ENCODE data around the gene GSAP. TPM values are rescaled to one million over a fixed set of nuclear protein-coding genes. Genes with fewer than 3 reads are reported as not detected.
"Not testable (repeated sequence)": the region's sequence is repeated elsewhere in the genome, so short reads cannot be mapped to it uniquely, and the experiment has no call there.

The GSAP gene
- polyA plus RNA-seq, 3 donors, result 3.6 to 6.6 (median 5.9) TPM

GRCh38 chr7:77345426-77345825 lies 70.7 kb downstream of the GSAP start:
- 95 to 96% (median 96%) methylated on average over 9 of the region's 9 CpGs for WGBS, 3 donors
- H3K27ac ChIP-seq (ENCODE audit: low read depth, low read length), result not testable (repeated sequence)

- WGBS, 3 donors, result 74 to 86% (median 76%) methylated on average over 5 of the region's 5 CpGs
- H3K27ac ChIP-seq (ENCODE audit: low read depth, low read length), result no peak overlapping the region
Measured at GRCh38 chr7:77339726-77340125, 76.4 kb downstream of the GSAP start.

DNA sequence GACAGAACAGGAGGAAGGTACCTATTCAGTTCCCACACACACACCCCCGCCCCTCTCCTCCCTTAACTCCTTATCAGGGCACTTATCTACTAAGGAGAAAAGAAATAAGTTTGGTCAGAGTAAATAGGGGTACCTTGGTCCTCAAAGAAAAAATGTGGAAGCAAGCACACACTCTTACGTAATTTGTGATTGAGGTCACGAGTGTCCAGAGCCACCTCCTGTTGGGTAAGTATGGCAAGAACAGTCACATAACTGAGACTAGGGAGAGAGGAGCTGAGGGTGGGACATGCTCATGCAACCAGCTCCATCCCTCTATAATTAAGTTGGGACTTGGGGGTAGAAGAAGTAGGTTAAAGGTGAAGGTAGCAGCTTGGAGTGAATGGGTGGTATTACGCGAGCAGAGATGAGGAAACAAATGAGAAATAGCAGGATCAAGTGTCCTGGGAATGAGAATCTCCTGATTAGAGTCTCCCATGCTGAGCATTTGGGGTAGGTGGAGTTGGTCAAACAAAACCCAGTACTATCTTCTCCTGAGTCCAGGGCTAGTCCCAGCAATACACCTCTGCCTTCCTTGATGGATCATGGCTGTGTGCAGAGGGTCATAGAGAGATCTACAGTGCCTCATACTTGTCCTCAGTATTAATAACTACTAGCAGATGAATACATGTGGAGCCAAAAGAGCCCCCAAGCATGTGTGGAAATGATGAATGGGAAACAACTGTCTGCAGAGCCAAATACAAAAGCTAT lies 77.1 kb downstream of the GSAP start:
- no peak overlapping the region for H3K27ac ChIP-seq (ENCODE audit: low read depth, low read length)
- WGBS, 3 donors, result 62 to 73% (median 68%) methylated on average over 5 of the region's 5 CpGs

DNA sequence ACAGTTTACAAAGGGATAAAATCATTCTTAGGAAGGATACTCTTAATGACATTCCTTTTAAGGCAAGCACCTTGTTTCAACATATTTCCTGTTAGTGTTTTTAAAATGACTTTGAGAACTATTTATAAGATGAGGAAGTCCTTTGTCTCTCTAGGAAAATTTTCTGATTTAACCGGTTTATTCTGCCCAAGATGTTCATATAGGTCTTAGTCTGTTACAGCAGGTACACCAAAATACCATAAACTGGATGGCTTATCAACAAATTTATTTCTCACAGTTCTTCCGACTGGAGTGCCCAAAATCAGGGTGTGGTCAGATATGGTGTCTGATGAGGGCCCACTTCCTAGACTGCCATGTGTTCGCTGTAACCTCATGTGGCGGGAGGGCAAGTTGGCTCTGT lies 77.9 kb downstream of the GSAP start:
- no peak overlapping the region for H3K27ac ChIP-seq (ENCODE audit: low read depth, low read length)
- 43 to 77% (median 44%) methylated on average over 4 of the region's 4 CpGs for whole genome bisulfite sequencing, 3 donors

GRCh38 chr7:77337456-77337990 lies 78.6 kb downstream of the GSAP start:
- WGBS, 3 donors, result 80 to 92% (median 88%) methylated on average over 2 of the region's 2 CpGs
- no peak overlapping the region for H3K27ac ChIP-seq (ENCODE audit: low read depth, low read length)

DNA sequence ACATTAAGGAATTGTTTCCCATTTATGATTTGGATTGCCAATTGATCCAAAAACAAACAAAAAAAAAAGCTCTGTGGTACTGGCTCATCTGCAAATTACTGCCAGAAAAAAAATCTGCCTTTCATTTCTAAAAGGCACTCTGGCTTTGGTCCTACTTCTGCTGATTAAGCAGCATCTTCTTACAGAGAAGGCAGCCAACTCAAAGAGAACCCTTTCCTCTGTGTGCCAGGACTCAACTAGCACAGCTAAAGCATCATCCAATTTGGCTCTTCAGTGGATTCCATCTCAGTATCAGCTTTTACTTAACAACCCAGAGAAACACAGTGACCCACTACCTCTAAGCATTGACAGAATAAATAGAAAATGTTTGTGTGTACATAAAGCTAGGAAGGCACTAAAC lies 80.6 kb downstream of the GSAP start:
- H3K27ac ChIP-seq (ENCODE audit: low read depth, low read length), result no peak overlapping the region

GRCh38 chr7:77334039-77334438 lies 82.1 kb downstream of the GSAP start:
- H3K27ac ChIP-seq (ENCODE audit: low read depth, low read length), result not testable (repeated sequence)
- WGBS, 3 donors, result 89 to 96% (median 92%) methylated on average over 2 of the region's 2 CpGs

DNA sequence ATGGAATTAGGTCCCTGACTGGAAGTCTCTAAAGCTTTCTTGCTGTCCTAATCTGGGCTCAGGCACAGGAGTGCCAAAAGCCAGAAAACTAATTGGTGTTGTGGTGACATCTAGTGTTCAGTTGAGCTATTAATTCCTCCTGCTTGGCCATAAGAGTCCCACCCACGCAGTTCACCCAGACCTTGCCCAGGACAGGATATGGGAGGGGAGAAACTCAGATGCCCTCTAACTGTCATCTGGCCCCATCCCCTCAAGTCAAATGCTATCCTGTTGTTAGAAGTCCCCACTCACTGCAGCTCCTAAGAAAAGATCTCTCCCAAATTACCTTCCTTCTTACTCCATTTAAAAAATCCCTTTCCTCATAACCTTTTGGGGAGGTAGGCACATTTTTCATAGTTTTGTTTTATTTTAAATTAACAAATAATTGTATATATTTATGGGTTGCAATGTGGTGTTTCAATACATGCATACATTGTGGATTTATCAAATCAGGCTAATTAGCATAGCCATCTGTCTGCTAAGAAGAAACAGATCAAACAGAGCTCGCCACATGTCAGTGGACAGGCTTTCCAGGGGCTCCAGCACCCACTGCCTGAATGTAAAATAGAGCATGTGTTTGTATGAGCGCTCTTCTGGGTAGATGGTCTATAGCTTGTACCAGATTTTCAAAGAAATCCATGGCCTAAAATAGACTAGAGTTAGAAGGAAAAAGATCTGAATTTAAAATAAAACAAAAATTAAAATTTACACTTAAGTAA lies 84.0 kb downstream of the GSAP start:
- WGBS, 3 donors, result 60 to 64% (median 61%) methylated on average over 3 of the region's 3 CpGs
- no peak overlapping the region for H3K27ac ChIP-seq (ENCODE audit: low read depth, low read length)

DNA sequence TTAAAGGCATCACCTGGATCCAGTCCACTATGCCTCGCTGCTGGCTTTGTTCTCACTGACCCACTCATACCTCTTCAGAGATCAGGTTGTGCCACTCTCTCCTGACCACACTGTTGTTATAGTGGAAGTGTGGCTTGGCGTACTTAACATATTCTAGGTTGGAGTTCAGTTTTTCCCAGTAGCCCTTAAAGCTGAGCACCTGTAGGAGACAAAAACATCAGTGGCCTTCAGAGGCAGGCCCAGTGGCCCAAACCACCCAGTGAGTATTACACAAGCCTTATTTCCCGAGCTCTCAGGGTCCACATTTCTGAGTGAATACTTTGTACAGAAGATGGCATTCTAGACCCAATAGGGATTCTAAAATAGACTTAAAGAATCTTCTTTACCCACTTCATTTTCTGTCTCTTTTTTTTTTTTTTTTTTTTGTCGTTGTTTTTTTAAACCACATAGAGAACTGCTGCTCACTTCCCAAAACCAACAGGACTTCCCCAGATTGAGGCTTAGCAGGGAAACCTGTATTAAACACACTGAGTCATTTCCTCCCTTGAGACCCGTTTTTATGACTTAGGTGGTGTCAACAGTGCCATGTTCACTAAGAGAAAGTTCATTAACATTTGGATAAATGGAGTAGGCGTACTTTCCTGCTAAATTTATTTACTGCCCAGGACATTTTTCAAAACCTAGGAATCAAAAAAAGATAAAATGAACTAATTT lies 85.8 kb downstream of the GSAP start:
- 41 to 76% (median 48%) methylated on average over 6 of the region's 6 CpGs for WGBS, 3 donors
- H3K27ac ChIP-seq (ENCODE audit: low read depth, low read length), result peak overlapping the region; percentile 68

DNA sequence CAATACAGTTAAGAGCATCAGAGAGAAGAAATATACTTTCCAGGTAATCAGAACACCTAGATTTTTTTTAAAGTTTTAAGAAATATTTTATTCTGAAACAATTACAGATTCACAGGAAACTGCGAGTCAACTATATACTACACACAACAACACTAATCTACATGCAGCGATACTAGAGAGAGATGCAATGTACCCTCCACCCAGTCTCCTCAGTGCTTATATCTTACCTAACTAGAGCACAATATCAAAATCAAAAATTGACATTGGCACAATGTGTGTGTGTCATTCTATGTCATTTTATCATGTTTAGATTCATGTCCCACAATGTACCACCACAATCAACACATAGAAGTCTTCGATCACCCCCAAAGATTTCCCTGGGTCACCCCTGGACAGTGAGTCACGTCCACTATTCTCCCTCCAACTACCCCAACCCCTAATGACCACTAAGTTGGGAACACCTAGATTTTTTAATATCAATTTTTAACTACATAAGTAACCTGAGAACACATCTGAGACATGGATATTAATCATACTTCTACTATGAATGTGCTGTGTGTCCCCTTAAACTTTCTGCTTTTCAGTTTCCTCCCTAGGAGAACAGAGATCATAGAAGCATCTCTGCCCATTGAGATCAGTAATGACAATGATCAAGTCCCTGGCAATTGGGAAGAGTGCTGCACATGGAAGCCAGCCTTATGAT lies 86.5 kb downstream of the GSAP start:
- 90 to 95% (median 95%) methylated on average over 4 of the region's 4 CpGs for WGBS, 3 donors
- peak overlapping the region; percentile 68 for H3K27ac ChIP-seq (ENCODE audit: low read depth, low read length)

GRCh38 chr7:77328669-77329068 lies 87.5 kb downstream of the GSAP start:
- H3K27ac ChIP-seq (ENCODE audit: low read depth, low read length), result no peak overlapping the region
- WGBS, 3 donors, result 14 to 72% (median 20%) methylated on average over 1 of the region's 1 CpG

GRCh38 chr7:77327932-77328628 lies 88.1 kb downstream of the GSAP start:
- 14 to 70% (median 22%) methylated on average over 6 of the region's 6 CpGs for WGBS, 3 donors
- no peak overlapping the region for H3K27ac ChIP-seq (ENCODE audit: low read depth, low read length)

DNA sequence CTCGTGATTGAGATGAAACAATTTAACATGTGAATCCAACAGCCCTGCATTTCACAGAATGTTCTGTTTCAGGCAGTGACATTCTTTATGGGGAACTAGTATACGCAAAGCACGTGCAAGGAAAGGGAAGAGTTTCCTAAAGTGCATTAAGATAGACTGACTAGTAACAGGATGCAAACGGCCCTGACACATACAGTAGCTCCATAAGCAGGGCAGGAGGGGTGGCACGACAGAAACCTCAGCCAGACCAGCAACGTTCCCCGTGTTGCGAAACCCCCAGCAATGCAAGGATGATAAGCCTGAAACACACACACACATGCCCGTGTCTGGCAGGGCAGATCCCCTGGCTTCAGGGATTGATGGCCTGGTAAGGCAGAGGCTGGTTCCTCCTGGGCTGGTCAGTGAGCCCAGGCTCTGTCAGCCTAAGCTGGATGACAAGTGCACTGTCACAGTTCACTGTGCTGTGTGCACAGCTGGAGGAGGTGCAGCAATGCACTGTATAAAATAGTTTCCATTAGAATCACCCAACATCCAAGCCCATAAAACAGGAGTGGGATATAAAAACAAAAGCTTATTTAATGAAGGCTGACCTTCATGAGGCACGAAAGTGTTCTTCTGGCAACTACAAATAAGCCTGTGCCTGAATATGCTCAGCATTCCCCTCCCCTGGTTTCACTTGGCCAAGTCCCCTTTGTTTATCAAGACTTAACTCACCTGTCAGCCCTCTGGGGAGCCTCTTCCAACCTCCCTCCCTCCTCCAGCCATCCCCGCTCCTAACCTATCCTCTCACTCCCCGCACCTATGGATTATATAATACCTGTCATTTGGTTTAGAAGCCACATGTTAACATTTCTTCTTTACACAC lies 88.8 kb downstream of the GSAP start:
- 43 to 52% (median 50%) methylated on average over 12 of the region's 12 CpGs for WGBS, 3 donors
- H3K27ac ChIP-seq (ENCODE audit: low read depth, low read length), result no peak overlapping the region

DNA sequence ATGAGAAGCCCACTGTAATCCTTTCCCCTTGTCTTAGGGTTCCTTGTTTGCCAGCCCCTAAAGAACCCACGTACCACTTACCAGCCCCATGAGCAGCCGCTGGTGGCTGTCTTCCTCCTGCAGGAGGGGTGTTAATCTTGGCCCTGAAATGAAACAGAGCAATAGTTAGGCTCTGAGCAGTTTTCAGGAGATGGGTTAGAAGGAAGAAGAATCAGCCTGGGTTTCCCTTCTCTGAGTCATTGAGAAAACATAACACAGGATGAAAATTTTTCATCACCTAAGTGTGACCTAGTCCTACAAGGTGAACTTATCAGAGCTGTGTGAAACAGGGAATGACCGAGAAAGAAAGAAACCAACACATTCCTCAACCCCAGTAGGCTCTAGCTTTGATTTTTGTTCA lies 90.0 kb downstream of the GSAP start:
- H3K27ac ChIP-seq (ENCODE audit: low read depth, low read length), result no peak overlapping the region
- WGBS, 3 donors, result 79 to 91% (median 83%) methylated on average over 3 of the region's 3 CpGs

DNA sequence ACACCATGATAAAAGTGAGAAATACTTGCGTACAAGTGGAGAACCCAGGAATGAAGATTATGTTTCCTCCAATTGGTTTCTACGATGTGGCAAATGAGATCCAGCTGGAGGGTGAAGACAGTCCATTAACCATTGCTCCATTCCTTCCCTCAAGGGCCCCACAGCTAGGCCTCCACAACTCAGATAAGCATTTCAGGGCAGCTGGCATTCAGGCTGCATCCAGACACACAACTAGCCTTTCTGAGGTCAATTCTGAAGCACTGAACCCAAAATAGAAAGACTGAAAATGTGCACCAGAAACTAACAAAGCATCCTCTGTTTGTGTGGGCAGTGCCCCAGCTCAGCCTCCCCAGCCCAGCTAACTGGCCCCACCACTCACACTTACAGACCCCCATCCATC lies 94.8 kb downstream of the GSAP start:
- WGBS, 3 donors, result 84 to 90% (median 88%) methylated on average over 2 of the region's 2 CpGs

DNA sequence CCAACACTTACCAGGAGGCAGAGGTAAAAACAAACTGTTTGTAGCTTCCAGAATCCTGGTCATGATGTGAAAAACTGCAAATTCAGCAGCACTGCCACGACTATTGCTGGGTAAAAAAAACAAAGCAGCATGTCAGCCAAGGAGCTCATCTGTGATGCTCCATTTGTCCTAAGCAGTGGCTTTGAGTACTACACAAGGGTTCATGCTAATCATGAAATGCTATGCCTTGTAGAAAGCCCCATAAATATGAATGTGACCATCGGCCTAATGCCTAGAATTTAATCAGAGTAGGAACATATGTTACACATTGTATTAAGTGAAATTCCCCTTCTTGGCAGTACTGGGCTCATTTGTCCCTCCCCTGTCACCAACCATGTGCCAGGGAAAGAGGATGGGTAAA lies 95.4 kb downstream of the GSAP start:
- WGBS, 3 donors, result 65 to 79% (median 76%) methylated on average over 2 of the region's 2 CpGs
- no peak overlapping the region for H3K27ac ChIP-seq (ENCODE audit: low read depth, low read length)

More for the DNA sequence above, 94.8 kb downstream of the GSAP start:
- H3K27ac ChIP-seq (ENCODE audit: low read depth, low read length), result no peak overlapping the region

GRCh38 chr7:77320137-77320536 lies 96.0 kb downstream of the GSAP start:
- 76 to 87% (median 78%) methylated on average over 4 of the region's 4 CpGs for WGBS, 3 donors

More at GRCh38 chr7:77320137-77320536, 96.0 kb downstream of the GSAP start:
- no peak overlapping the region for H3K27ac ChIP-seq (ENCODE audit: low read depth, low read length)
